ENCODE data around the gene CHRNA3.

DNA sequence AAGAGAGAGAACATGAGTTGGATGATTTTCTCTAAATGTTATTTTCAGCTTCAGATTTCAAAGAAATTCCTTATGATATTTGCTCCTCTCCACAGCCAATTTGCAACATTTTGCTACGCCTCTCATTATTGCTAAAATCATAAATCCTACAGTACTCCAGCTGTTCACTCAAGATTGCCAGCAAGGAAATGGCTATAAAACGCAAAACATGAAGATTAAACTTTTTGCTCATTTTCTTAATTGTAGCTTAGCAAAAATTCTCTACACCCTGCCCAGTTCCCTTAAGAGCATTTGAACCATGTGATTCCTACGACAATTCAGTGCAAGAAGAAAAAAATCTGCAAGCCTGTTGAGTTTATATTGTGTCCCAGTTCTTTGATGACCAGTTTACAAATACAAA is 6.8 kb downstream of the CHRNA3 start:
- no peak for TF ChIP-seq CTCF (IDR thresholded peaks at IDR 0.05)
- no peak for TF ChIP-seq ZFX (IDR thresholded peaks at IDR 0.05; ENCODE audit: borderline replicate concordance)
